MM.1S (cell line): ENCODE measurements around the gene METTL21C.

ENCODE experiments used
- EZH2phosphoT487 ChIP-seq: fragments of 300-600 bp; sonication (generic); IDR thresholded peaks from 2 replicates; pipeline ENCODE4 v1.6.1; 2018; ENCODE audit warnings: antibody characterized with exemption, low read length
- TF ChIP-seq, protein P1 (sequence below): fragments of 300-600 bp; sonication (generic); IDR thresholded peaks from 2 replicates; pipeline ENCODE4 v1.5.1; 2016; ENCODE audit warnings: antibody characterized with exemption, low read length, mixed read lengths

GRCh38 chr13:102724923-102725322 is 30.1 kb upstream of the METTL21C start:
- TF ChIP-seq, protein P1, sequence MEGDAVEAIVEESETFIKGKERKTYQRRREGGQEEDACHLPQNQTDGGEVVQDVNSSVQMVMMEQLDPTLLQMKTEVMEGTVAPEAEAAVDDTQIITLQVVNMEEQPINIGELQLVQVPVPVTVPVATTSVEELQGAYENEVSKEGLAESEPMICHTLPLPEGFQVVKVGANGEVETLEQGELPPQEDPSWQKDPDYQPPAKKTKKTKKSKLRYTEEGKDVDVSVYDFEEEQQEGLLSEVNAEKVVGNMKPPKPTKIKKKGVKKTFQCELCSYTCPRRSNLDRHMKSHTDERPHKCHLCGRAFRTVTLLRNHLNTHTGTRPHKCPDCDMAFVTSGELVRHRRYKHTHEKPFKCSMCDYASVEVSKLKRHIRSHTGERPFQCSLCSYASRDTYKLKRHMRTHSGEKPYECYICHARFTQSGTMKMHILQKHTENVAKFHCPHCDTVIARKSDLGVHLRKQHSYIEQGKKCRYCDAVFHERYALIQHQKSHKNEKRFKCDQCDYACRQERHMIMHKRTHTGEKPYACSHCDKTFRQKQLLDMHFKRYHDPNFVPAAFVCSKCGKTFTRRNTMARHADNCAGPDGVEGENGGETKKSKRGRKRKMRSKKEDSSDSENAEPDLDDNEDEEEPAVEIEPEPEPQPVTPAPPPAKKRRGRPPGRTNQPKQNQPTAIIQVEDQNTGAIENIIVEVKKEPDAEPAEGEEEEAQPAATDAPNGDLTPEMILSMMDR, result peak; percentile 6; the same call in 1 of the 2 replicates
- no peak for TF ChIP-seq EZH2phosphoT487
